ENCODE data around the gene OSBPL6. TPM values are rescaled to one million over a fixed set of nuclear protein-coding genes. Genes with fewer than 3 reads are reported as not detected.
A peak's percentile ranks its signal among the peaks of the same experiment; 100 is the strongest.

Gene OSBPL6
- polyA plus RNA-seq, 1 donor from 2014 or later: 12.8 TPM

- H2AFZ ChIP-seq (ENCODE audit: low read depth, low read length): no peak overlapping the region
- H3K9me3 ChIP-seq (ENCODE audit: low read length): no peaks in the 10 kb centered on the region
- H3K36me3 ChIP-seq (ENCODE audit: insufficient read depth, low read length): no peaks in the 10 kb centered on the region
- peak overlapping the region; percentile 51 for H3K4me3 ChIP-seq (ENCODE audit: low read length)
- no peaks in the 10 kb centered on the region for H3K27me3 ChIP-seq (ENCODE audit: insufficient read depth, low read depth, low read length)
- H3F3A ChIP-seq (ENCODE audit: insufficient read depth, low read length, poor library complexity, severe bottlenecking): peaks cover 4% of the 10 kb centered on the region
- no peak overlapping the region for H3K9ac ChIP-seq (ENCODE audit: low read length)
- peak overlapping the region; percentile 68 for H3K27ac ChIP-seq (ENCODE audit: low read length)
- H3K79me2 ChIP-seq (replicated peaks; ENCODE audit: insufficient read depth, low read length): no peaks in the 10 kb centered on the region
- TF ChIP-seq REST (IDR thresholded peaks at IDR 0.05; ENCODE audit: borderline replicate concordance) (no peak), MXI1 (conservative IDR thresholded peaks at IDR 0.05; ENCODE audit: poor library complexity, severe bottlenecking) (no peak), CTCF (IDR thresholded peaks at IDR 0.05; ENCODE audit: poor library complexity, severe bottlenecking) (no peak), EZH2 (IDR thresholded peaks at IDR 0.05; ENCODE audit: borderline replicate concordance, insufficient read depth, low read length, poor library complexity, severe bottlenecking) (no peak), SMC3 (conservative IDR thresholded peaks at IDR 0.05; ENCODE audit: poor library complexity) (no peak), EP300 (conservative IDR thresholded peaks at IDR 0.05; ENCODE audit: poor library complexity, severe bottlenecking) (no peak), RAD21 (conservative IDR thresholded peaks at IDR 0.05) (no peak), TAF1 (IDR thresholded peaks at IDR 0.05; ENCODE audit: low read depth) (no peak), POLR2AphosphoS5 (IDR thresholded peaks at IDR 0.05) (no peak)
- H3K9me2 ChIP-seq (ENCODE audit: insufficient read depth, low read length): no peaks in the 10 kb centered on the region
- no peak overlapping the region for H3K4me2 ChIP-seq (ENCODE audit: low read length)
- no peaks in the 10 kb centered on the region for H4K20me1 ChIP-seq (ENCODE audit: insufficient read depth)
These were observed 49.6 kb downstream of the OSBPL6 start for GRCh38 chr2:178243961-178244360.

GRCh38 chr2:178244777-178245176, 50.5 kb downstream of the OSBPL6 start:
- peak overlapping the region; percentile 68 for H3K27ac ChIP-seq (ENCODE audit: low read length)
- peak overlapping the region; percentile 51 for H3K4me3 ChIP-seq (ENCODE audit: low read length)
- peaks cover 4% of the 10 kb centered on the region for H3F3A ChIP-seq (ENCODE audit: insufficient read depth, low read length, poor library complexity, severe bottlenecking)
- H3K79me2 ChIP-seq (replicated peaks; ENCODE audit: insufficient read depth, low read length): no peaks in the 10 kb centered on the region
- H3K36me3 ChIP-seq (ENCODE audit: insufficient read depth, low read length): no peaks in the 10 kb centered on the region
- H3K9ac ChIP-seq (ENCODE audit: low read length): peak overlapping the region; percentile 36
- peak; percentile 72 for TF ChIP-seq EP300 (conservative IDR thresholded peaks at IDR 0.05; ENCODE audit: poor library complexity, severe bottlenecking)
- peak; percentile 51 for TF ChIP-seq MXI1 (conservative IDR thresholded peaks at IDR 0.05; ENCODE audit: poor library complexity, severe bottlenecking)
- no peak for TF ChIP-seq EZH2 (IDR thresholded peaks at IDR 0.05; ENCODE audit: borderline replicate concordance, insufficient read depth, low read length, poor library complexity, severe bottlenecking)
- TF ChIP-seq RAD21 (conservative IDR thresholded peaks at IDR 0.05): no peak
- no peak for TF ChIP-seq SMC3 (conservative IDR thresholded peaks at IDR 0.05; ENCODE audit: poor library complexity)
- TF ChIP-seq CTCF (IDR thresholded peaks at IDR 0.05; ENCODE audit: poor library complexity, severe bottlenecking): no peak
- TF ChIP-seq REST (IDR thresholded peaks at IDR 0.05; ENCODE audit: borderline replicate concordance): no peak
- TF ChIP-seq TAF1 (IDR thresholded peaks at IDR 0.05; ENCODE audit: low read depth): no peak
- peak; percentile 59 for TF ChIP-seq POLR2AphosphoS5 (IDR thresholded peaks at IDR 0.05)
- no peaks in the 10 kb centered on the region for H4K20me1 ChIP-seq (ENCODE audit: insufficient read depth)
- H3K9me3 ChIP-seq (ENCODE audit: low read length): no peaks in the 10 kb centered on the region
- peak overlapping the region; percentile 42 for H3K4me2 ChIP-seq (ENCODE audit: low read length)
- H3K9me2 ChIP-seq (ENCODE audit: insufficient read depth, low read length): no peaks in the 10 kb centered on the region
- H2AFZ ChIP-seq (ENCODE audit: low read depth, low read length): no peak overlapping the region
- H3K27me3 ChIP-seq (ENCODE audit: insufficient read depth, low read depth, low read length): no peaks in the 10 kb centered on the region
